CD4-positive, alpha-beta T cell treated with Interferon alpha-2 for 1 hour (primary cell): ENCODE results near the gene CEACAM18.
"Not testable (repeated sequence)": the region's sequence is repeated elsewhere in the genome, so short reads cannot be mapped to it uniquely, and the experiment has no call there.

Experiments used
- DNase-seq, 2 donors: peaks; one replicate each; pipeline ENCODE4 v3.0.0-alpha.2; 2020 to 2022

CEACAM18 gene

GRCh38 chr19:51462276-51462675, 16.1 kb upstream of the CEACAM18 start:
- no peak for DNase-seq

- no peak for DNase-seq
These were observed 15.7 kb upstream of the CEACAM18 start for GRCh38 chr19:51462681-51463080.

GRCh38 chr19:51463976-51464581, 14.3 kb upstream of the CEACAM18 start:
- not testable (repeated sequence) for DNase-seq

DNA sequence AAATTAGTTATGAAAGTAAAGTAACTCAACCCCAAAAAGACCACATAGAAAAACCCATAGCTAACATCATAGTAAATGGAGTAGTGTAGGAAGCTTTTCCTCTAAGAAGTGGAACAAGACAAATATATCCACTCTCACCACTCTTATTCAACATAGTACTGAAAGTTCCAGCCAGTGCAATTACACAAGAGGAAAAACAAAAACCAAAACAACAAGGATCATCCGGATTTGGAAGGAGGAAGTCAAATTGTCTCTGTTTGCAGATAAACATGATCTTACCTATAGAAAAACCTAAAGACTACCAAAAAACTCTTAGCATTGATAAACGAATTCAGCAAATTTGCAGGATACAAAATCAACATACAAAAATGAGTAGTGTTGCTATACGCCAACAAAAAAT, 11.6 kb upstream of the CEACAM18 start:
- DNase-seq = no peak

DNA sequence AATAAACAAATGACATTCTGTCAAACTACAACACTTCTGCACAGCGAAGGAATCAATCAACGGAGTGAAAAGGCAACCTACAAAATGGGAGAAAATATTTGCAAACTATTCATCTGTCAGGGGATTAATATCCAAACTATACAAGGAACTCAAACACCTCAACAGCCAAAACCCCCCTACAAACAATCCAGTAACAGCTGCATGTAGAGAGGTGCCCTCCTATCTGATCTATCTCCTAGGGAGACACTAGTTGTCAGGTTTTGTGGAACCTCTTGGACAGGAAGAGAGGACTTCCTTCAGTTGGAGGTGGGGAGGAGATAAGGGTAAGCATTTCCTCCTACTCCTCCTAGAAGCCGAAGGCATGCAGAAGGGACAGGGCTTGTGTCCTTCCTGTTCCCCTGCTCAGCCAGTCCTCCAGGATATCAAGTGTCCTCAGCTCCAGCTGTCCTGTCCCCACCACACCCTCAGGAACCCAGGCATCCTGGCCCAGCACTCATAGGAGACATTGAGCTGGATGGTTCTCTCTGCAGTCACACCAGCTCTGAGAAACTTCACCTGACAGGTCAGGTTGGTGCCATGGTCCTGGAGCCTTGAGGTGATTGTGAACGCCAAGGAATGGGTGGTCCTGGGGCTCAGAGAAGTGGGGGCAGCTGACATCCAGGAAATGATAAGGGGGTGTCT, 10.3 kb upstream of the CEACAM18 start:
- no peak for DNase-seq

DNA sequence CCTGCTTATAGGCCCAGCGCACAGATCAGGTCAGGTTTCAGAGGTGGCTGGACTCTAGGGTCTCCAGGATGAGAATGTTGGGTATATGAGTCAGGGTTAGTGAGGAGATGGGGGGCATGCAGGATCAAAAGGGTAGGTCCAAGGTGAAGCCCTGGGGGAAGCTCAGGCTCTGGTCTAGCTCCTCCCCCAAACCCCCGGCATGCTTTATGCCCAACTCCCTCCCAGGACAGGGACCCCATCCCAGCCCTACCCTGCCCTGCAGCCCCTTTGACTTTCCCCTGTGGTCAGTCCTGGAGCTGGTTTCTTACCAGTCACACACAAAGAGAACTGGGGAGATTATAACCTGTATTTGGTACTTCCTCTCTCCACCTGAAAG, 9.8 kb upstream of the CEACAM18 start:
- no peak for DNase-seq

GRCh38 chr19:51469162-51469561, 9.2 kb upstream of the CEACAM18 start:
- DNase-seq = no peak

GRCh38 chr19:51469629-51470028, 8.7 kb upstream of the CEACAM18 start:
- no peak for DNase-seq

DNA sequence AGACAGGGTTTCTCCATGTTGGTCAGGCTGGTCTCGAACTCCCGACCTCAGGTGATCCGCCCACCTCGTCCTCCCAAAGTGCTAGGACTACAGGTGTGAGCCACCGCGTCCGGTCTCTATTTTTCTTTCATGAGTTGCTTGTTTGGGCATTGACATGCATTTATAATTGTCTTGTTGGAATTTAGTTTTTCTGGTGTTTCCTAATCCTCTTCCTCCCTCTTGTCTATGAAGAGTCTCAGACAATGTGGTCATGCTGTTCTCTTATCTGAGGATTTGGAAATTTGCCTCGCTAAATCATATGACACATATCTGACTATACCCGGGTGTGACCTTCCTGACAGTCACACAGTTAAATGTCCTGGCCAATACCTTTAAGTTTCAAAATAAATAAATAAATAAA, 7.4 kb upstream of the CEACAM18 start:
- no peak for DNase-seq

- no peak for DNase-seq
These were observed 6.8 kb upstream of the CEACAM18 start for GRCh38 chr19:51471527-51471926.

GRCh38 chr19:51472607-51473006, 5.7 kb upstream of the CEACAM18 start:
- no peak for DNase-seq

DNA sequence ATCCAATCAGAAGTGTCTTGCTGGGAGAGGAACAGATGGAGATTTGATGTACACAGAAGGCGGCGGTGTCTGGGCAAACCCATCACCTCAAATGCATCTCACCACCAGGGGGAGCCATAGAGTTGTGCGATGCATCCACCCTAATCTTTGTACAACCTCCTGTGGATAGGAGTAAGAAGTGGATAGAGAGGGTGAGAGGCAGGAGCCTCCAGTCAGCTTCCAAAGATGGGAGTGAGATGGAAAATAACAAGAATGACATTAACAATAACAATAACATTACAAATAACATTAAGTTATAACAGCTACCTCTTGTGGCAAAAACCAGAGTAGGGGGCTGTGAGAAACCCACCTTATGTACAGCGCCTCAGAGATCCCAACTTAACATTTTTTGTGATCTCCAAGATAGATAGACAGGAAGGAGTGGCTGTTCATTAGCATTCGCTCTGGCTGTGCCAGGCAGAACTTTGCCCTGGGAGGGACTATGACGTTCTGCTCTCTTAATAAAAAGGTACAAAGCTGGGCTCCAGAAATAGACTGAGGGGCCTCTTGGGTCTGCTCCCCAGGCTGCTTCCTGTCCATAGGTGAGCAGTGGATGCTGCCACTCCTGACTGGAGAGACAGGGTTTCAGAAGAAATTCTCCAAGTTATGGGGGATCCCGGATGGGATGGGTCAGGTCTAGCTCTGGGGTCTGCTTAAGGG, 5.2 kb upstream of the CEACAM18 start:
- DNase-seq = peak; percentile 71 to 74

DNA sequence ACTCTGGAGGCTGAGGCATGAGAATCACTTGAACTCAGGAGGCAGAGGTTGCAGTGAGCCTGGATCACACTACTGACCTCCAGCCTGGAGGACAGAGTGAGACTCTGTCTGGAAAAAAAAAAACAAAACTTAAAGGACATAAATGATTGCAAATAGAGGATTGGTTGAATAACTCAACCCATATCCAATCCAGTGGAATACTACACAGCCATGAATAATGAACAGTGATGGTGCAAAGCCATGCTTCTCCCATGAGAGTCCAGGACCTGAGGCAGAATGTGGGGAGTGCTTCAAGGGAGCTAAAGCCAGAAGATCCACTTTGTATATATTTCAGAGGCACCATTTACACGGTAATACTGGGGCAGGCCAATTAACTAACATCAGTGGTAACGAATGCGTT, 2.2 kb upstream of the CEACAM18 start:
- DNase-seq = no peak

DNA sequence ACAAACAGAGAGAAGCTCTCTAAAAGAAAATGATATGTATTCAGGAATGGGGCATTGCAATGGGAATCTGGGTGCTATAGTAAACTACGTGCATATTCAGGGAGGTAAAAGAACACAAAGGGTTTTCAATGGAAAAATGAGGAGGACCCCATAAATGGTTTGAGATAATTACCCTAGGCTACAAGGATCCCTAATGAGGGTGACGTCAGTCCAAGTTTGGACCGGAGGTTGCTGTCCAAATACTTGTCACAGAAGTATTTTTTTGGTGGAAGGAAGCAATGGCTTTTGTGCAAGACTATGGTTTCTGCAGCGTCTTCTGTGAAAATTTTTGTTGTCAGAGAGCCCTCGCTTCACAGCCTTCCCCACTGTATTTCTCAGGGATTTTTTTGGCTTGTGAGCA, 995 bp upstream of the CEACAM18 start:
- no peak for DNase-seq

GRCh38 chr19:51479531-51480331, 1.4 kb downstream of the CEACAM18 start:
- no peak for DNase-seq

DNA sequence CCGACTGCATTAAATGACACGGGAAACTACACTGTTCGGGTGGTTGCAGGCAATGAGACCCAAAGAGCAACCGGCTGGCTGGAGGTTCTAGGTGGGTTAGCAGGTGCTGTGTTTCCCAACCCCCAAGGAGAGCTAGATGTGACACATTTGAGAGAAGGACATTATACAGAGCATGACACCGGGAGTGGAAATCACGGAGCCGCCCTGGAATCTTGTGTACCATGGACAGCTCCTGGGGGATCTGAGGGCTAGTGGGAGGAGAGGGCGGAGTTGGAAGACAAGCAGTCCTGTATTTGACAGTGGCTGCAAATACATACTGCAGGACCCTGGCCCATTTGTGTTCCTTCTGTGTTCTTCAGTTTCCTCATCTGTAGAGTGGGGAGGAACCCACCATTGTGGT, 2.3 kb downstream of the CEACAM18 start:
- no peak for DNase-seq

GRCh38 chr19:51485960-51486660, 7.8 kb downstream of the CEACAM18 start:
- DNase-seq = no peak

DNA sequence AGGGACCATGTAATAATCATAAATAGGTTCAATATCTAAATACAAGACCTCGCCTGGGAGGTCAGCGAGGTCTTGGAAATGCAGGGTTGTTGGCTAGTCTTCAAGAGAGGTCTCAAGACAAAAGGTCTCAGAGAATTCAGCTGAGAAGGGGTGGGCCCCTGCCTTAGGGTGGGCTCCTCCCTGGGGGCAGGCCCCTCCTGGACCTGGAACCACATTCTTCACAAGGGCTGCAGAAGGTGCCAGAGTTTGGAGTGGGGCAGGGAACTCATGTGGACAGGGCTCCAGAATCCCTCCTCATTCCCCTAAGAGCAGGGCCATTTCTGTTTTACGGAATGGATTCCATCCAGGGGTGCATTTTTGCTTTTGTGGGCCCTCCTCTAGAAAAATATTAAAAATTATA, 10.2 kb downstream of the CEACAM18 start:
- DNase-seq = no peak

DNA sequence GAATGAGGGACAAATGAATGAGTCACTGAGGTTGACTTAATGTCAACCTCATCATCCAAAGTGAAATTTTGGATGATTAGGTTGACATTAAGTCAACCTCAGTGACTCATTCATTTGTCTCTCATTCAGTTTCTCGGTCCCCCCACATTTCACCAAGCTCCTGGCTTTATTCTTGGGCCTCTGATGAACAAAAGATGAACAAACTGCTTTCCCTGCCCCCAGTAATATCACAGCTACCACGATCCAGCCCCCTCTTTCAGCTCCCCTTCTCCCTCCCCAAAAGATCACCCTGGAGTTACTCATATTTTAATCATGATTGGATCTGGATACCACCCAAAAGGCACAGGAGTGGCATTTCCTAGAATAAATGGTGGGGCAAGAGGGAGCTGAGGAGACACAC, 10.8 kb downstream of the CEACAM18 start:
- DNase-seq = no peak

- no peak for DNase-seq
These were observed 12.3 kb downstream of the CEACAM18 start for GRCh38 chr19:51490676-51491075.

GRCh38 chr19:51491586-51491985, 13.2 kb downstream of the CEACAM18 start:
- DNase-seq = no peak

DNA sequence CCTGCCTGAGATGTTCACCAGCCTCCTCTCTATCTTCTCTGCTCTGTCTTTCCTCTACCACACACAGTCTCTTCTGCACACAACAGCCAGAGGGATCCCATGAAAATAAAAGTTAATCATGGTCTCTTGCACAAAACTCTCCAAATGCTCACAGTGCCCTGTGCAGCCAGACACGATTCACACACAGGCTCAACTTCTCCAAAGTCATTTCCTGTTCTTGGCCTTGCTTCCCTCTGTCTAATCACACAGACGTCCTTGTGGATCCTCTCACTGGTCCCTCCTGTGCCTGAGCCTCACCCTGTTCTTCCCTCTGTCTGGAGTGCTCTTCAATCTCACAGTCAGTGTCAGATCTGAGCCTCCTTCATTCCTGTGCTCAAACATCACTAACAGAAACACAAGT, 15.4 kb downstream of the CEACAM18 start:
- no peak for DNase-seq

DNA sequence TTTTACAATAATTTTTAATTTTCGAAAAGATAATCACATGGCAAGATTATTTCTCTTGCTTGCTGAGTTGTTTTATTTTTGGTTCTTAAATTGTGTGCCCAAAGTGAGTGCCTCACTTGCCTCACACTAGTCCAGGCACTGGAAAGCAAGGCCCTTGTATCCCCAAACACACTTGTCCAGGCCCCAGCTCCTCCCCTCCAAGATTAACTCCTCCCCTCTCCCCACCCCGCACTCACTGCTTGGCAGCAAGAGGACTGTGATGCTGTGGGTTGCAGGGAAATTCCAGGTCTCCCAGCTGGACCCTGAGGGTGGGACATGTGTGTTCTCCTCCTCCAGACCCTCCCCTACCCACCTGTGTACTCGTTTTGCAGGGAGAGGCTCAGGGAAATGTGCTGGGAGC, 19.3 kb downstream of the CEACAM18 start:
- DNase-seq = no peak
